ENCODE results near the gene FBXO4.

GRCh38 chr5:41980396-41980795 lies 55.3 kb downstream of the FBXO4 start:
- no peak for TF ChIP-seq YY1 (IDR thresholded peaks at IDR 0.05; ENCODE audit: insufficient read depth, insufficient read length)
- TF ChIP-seq ZNF274 (IDR thresholded peaks at IDR 0.05; ENCODE audit: low read depth, low read length): no peak
- TF ChIP-seq SUZ12 (IDR thresholded peaks at IDR 0.05; ENCODE audit: extremely low read depth, insufficient read depth, insufficient read length): no peak

All from NT2/D1 (cell line).